Neutrophil (primary cell): ENCODE measurements around the gene CCDC13.
"Not testable (repeated sequence)": the region's sequence is repeated elsewhere in the genome, so short reads cannot be mapped to it uniquely, and the experiment has no call there.

Experiments used
- H3K27ac ChIP-seq: fragments of 200-600 bp; sonication (generic); 2 replicates; pipeline ENCODE4 v1.5.1; 2016; ENCODE audit warnings: mild to moderate bottlenecking, moderate library complexity
- H3K27me3 ChIP-seq: fragments of 200-600 bp; sonication (generic); 2 replicates; pipeline ENCODE4 v1.6.0; 2016; ENCODE audit warnings: mild to moderate bottlenecking
- H3K36me3 ChIP-seq: fragments of 200-600 bp; sonication (generic); 2 replicates; pipeline ENCODE4 v1.5.1; 2017
- H3K4me1 ChIP-seq, 2 experiments: fragments of 200-600 bp in 1 of 2; sonication (generic) in 1 of 2; 1 replicate in 1 of 2; 2 replicates in 1 of 2; pipeline versions ENCODE4 v1.5.1 to v1.6.1; 2013 to 2016; ENCODE audit warnings: low read depth in 1 of 2, low read length in 1 of 2, mild to moderate bottlenecking in 1 of 2, moderate library complexity in 1 of 2; ENCODE audit not compliant: control insufficient read depth in 1 of 2, insufficient read depth in 1 of 2
- H3K4me3 ChIP-seq, 2 experiments: fragments of 200-600 bp in 1 of 2; sonication (generic) in 1 of 2; 1 replicate in 1 of 2; 2 replicates in 1 of 2; pipeline ENCODE4 v1.5.1; 2013 to 2016; ENCODE audit warnings: low read depth in 1 of 2, low read length in 1 of 2, mild to moderate bottlenecking in 1 of 2, moderate library complexity in 1 of 2
- H3K9me3 ChIP-seq: fragments of 200-600 bp; sonication (generic); 2 replicates; pipeline ENCODE4 v1.5.1; 2016
- TF ChIP-seq, protein P1 (sequence below): fragments of 200-600 bp; sonication (generic); IDR thresholded peaks from 2 replicates; pipeline ENCODE4 v1.5.1; 2016; ENCODE audit warnings: antibody characterized with exemption

CCDC13 gene

DNA sequence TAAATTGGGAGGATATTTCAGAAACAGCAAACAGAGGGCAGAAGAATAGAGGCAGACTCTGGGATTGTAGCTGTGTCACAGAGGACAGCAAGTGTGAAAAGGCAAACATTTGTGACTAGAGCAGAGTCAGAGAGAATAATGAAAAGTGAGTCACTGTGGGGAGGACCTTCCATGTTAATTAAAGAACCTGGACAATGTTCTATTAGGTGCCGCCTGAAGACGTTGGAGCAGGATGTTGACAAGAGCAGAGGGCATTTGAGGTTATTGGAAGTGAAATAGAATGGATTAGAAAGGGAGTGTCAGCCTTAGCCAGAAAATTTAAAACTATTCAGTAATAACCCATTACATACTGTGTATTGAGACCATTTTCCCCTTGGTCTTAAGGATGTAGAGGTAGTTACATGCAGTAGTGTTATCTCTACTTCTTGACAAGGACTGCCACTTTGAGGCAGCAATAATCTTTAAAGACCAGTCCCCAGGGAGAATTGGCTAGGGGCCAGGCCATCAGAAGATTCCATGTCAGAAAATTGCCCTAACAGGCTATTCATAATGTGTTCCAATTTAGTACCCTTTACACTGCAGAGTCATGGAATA lies 42.0 kb upstream of the CCDC13 start:
- H3K27me3 ChIP-seq = no peaks in the 10 kb centered on the region
- TF ChIP-seq, protein P1, sequence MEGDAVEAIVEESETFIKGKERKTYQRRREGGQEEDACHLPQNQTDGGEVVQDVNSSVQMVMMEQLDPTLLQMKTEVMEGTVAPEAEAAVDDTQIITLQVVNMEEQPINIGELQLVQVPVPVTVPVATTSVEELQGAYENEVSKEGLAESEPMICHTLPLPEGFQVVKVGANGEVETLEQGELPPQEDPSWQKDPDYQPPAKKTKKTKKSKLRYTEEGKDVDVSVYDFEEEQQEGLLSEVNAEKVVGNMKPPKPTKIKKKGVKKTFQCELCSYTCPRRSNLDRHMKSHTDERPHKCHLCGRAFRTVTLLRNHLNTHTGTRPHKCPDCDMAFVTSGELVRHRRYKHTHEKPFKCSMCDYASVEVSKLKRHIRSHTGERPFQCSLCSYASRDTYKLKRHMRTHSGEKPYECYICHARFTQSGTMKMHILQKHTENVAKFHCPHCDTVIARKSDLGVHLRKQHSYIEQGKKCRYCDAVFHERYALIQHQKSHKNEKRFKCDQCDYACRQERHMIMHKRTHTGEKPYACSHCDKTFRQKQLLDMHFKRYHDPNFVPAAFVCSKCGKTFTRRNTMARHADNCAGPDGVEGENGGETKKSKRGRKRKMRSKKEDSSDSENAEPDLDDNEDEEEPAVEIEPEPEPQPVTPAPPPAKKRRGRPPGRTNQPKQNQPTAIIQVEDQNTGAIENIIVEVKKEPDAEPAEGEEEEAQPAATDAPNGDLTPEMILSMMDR = no peak

DNA sequence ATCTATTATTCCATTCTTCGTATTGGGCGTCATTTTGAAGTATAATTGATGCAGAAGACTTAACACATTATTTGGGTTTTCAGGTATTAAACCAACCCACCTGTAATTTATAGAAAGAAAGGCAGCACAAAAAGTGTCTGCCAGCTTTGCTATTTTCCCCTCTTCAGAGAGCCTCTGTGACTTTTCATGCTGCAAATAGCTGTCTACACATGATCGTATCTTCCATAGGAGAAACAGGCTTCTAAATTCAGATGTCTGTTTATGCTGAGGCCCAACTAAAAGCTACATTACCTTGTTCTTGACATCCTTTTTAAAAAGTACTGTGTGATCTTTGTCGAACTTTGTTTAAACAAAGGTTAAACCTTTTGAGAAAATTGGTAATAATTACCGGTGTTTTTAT lies 41.2 kb upstream of the CCDC13 start:
- H3K4me1 ChIP-seq = peaks cover 4 to 7% of the 10 kb centered on the region in 2 experiments
- H3K27ac ChIP-seq = no peak overlapping the region
- H3K36me3 ChIP-seq = no peaks in the 10 kb centered on the region
- H3K4me3 ChIP-seq = no peak overlapping the region
- TF ChIP-seq, protein P1 = no peak
- H3K27me3 ChIP-seq = no peaks in the 10 kb centered on the region
- no peaks in the 10 kb centered on the region for H3K9me3 ChIP-seq

More for the DNA sequence above, 42.0 kb upstream of the CCDC13 start:
- peaks cover 4 to 7% of the 10 kb centered on the region in 2 experiments for H3K4me1 ChIP-seq
- H3K36me3 ChIP-seq = no peaks in the 10 kb centered on the region
- no peak overlapping the region for H3K4me3 ChIP-seq
- H3K9me3 ChIP-seq = no peaks in the 10 kb centered on the region
- H3K27ac ChIP-seq = no peak overlapping the region

DNA sequence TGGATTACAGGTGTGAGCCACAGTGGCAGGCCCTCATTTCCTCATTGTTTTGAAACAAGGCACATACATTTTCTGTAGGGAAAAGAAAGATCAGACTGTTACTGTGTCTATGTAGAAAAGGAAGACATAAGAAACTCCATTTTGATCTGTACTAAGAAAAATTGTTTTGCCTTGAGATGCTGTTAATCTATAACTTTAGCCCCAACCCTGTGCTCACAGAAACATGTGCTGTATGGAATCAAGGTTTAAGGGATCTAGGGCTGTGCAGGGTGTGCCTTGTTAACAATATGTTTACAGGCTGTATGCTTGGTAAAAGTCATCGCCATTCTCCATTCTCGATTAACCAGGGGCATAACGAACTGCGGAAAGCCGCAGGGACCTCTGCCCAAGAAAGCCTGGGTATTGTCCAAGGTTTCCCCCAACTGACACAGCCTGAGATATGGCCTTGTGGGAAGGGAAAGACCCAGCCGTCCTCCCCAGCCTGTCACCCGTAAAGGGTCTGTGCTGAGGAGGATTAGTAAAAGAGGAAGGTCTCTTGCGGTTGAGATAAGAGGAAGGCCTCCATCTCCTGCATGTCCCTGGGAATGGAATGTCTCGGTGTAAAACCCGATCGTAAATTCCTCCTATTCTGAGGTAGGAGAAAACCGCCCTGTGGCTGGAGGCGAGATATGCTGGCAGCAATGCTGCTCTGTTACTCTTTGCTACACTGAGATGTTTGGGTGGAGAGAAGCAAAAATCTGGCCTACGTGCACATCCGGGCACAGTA lies 38.2 kb upstream of the CCDC13 start:
- Histone ChIP-seq H3K27me3 (peaks cover 24% of the 10 kb centered on the region), H3K27ac (peak overlapping the region; percentile 25)
- not testable (repeated sequence) for H3K4me3 ChIP-seq, H3K36me3 ChIP-seq, H3K9me3 ChIP-seq, H3K4me1 ChIP-seq

DNA sequence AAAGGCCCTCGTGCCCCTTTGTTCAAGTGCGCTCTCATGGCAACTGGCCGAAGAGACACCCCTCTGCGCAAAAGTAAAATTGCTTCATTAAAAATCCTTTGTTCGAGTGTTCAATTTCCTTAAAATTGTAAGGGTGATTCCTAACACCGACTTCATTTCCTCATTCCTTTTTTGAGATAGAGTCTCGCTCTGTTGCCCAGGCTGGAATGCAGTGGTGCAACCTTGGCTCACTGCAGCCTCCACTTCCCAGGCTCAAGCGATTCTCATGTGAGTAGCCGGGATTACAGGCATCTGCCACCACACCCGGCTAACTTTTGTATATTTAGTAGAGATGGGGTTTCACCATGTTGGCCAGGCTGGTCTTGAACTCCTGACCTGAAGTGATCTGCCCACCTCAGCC lies 37.7 kb upstream of the CCDC13 start:
- H3K4me3 ChIP-seq, H3K27ac ChIP-seq, H3K9me3 ChIP-seq, H3K4me1 ChIP-seq, H3K36me3 ChIP-seq: not testable (repeated sequence)
- H3K27me3 ChIP-seq = peaks cover 30% of the 10 kb centered on the region

DNA sequence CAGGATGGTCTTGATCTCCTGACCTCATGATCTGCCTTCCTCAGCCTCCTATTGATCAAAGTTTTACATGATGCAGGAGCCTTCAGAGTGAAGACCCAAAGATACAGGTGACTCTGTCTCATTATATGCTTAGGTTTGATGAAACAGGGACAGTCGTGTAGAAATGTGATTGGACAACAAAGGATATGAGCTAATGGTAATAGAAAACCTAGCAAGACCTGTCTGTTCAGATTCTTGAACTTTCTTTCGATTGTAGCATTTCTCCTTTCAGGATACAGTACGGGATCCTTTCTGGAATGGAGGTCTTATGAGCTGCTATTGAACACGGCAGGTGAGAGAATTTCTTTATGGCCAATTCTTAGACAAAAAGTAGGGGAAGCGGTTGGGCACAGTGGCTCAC lies 36.1 kb upstream of the CCDC13 start, which contains the start of gene ACKR2:
TSS of gene ACKR2 (plus strand) at position 244 of the 400 bp plus-strand sequence. CDS start 55,058 bp downstream, outside the sequence.
- peaks cover 40% of the 10 kb centered on the region for H3K27me3 ChIP-seq
- TF ChIP-seq, protein P1 = no peak
- no peak within 1 kb of the TSS for H3K4me3 ChIP-seq
- no peaks in the 10 kb centered on the region for H3K9me3 ChIP-seq
- no peak within 1 kb of the TSS for H3K27ac ChIP-seq
- peaks cover 11 to 16% of the 10 kb centered on the region in 2 experiments for H3K4me1 ChIP-seq
- no peaks in the 10 kb centered on the region for H3K36me3 ChIP-seq

DNA sequence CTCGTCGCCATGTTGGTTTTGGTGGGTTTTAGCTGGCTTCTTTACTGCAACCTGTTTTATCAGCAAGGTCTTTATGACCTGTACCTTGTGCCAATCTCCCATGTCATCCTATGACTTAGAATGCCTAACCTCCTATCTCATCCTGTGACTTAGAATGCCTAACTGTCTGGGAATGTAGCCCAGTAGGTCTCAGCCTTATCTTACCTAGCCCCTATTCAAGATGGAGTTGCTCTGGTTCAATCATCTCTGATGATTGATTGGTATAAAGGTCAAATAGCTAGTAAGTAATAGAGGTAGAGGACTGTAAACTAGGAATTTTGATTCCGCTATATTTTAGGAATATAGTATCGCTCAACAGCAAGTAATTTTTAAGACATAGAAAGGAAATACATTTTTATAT lies 34.9 kb upstream of the CCDC13 start:
- Histone ChIP-seq H3K9me3 (no peaks in the 10 kb centered on the region), H3K4me1 (peaks cover 23 to 24% of the 10 kb centered on the region in 2 experiments), H3K27me3 (peaks cover 47% of the 10 kb centered on the region), H3K36me3 (no peaks in the 10 kb centered on the region), H3K4me3 (no peak overlapping the region), H3K27ac (no peak overlapping the region)
- TF ChIP-seq, protein P1 = no peak
